ENCODE data around the gene PACSIN1.

Gene PACSIN1

DNA sequence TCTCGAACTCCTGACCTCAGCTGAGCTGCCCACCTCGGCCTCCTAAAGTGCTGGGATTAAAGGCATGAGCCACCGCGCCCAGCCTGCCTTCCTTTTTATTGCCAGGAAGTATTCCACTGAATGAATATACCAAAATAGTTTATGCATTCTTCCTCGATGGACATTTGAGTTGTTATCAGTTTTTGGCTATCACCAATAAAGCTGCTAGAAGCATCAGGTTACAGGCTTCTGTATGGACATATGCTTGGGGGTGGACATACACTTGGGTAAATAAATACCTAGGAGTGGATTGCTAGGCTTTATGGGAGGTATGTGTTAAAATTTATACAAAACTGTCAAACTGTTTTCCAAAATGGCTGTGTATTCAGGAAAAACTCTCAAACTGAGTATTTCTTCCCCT, 30.0 kb upstream of the PACSIN1 start:
- POLR2A ChIA-PET = interaction anchor here (0.6 to 2.2 kb wide), 2 partner anchors 10 to 186 kb away, joined by 4 to 11 read pairs; partner anchors contain the start of gene RPS10

DNA sequence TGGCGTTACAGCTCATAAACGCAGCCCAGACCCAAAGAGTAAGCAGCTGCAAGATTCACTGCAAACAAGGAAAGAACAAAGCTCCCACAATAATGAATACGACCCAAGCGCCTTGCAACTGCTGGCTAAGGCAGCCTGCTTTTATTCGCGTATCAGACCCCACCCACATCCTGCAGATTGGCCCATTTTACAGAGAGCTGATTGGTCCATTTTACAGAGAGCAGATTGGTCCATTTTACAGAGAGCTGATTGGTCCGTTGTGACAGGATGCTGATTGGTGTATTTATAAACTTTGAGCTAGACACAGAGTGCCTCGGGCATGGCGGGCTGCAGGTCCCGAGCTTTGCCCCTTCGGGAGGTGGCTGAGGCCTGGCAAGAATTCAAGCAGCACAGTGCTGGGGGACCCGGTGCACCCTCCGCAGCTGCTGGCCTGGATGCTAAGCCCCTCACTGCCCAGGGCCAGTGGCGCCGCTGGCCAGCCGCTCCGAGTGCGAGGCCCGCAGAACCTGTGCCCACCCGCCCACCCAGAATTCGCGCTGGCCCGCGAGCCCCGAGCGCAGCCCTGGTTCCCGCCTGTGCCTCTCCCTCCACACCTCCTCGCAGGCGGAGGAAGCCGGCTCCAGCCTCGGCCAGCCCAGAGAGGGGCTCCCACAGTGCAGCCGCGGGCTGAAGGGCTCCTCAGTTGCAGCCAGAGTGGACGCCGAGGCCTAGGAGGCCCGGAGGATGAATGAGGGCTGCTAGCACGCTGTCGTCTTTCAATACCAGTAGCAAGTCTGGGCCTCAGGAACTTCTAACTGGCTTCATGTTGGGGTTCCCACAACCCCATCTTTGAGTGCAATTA, 28.9 kb upstream of the PACSIN1 start:
- TF ChIP-seq ZNF529 (tag by site-specific recombination; IDR thresholded peaks at IDR 0.05; ENCODE audit: insufficient replicate concordance) (peak; percentile 55), ZNF776 (tag by site-specific recombination; IDR thresholded peaks at IDR 0.05; ENCODE audit: borderline replicate concordance) (no peak)
- H3K9me3 ChIP-seq (ENCODE audit: control insufficient read depth, insufficient read depth, low read depth, low read length) = no peaks in the 10 kb centered on the region
- no peaks in the 10 kb centered on the region for H3K4me1 ChIP-seq (ENCODE audit: control insufficient read depth, insufficient read depth, low read length)
- no peak overlapping the region for H3K4me3 ChIP-seq (ENCODE audit: low read depth, low read length)
- POLR2A ChIA-PET = interaction anchor here (2.2 kb wide), 1 partner anchor 11 kb away, joined by 11 read pairs; the partner anchor contains the start of gene RPS10
- H3K27ac ChIP-seq (ENCODE audit: extremely low read depth, low read depth, low read length) = no peak overlapping the region
- H3K36me3 ChIP-seq (ENCODE audit: control insufficient read depth in 2 of 2, insufficient read depth in 1 of 2, low read length in 2 of 2) = no peaks in the 10 kb centered on the region
- CTCF ChIA-PET = interaction anchor here (0.6 to 1.1 kb wide), 5 partner anchors 22 to 1570 kb away, joined by 3 read pairs; no protein-coding TSS in a partner anchor

More for the DNA sequence above, 30.0 kb upstream of the PACSIN1 start:
- TF ChIP-seq, protein P1, sequence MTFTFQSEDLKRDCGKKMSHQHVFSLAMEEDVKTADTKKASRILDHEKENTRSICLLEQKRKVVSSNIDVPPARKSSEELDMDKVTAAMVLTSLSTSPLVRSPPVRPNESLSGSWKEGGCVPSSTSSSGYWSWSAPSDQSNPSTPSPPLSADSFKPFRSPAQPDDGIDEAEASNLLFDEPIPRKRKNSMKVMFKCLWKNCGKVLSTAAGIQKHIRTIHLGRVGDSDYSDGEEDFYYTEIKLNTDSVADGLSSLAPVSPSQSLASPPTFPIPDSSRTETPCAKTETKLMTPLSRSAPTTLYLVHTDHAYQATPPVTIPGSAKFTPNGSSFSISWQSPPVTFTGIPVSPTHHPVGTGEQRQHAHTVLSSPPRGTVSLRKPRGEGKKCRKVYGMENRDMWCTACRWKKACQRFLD (tag by site-specific recombination; IDR thresholded peaks at IDR 0.05) = no peak
- TF ChIP-seq ZNF629 (tag by site-specific recombination; IDR thresholded peaks at IDR 0.05) = no peak
- Histone ChIP-seq H3K27ac (ENCODE audit: extremely low read depth, low read depth, low read length) (no peak overlapping the region), H3K4me1 (ENCODE audit: control insufficient read depth, insufficient read depth, low read length) (no peaks in the 10 kb centered on the region), H3K9me3 (ENCODE audit: control insufficient read depth, insufficient read depth, low read depth, low read length) (no peaks in the 10 kb centered on the region), H3K4me3 (ENCODE audit: low read depth, low read length) (no peak overlapping the region), H3K36me3 (ENCODE audit: control insufficient read depth in 2 of 2, insufficient read depth in 1 of 2, low read length in 2 of 2) (no peaks in the 10 kb centered on the region)
- CTCF ChIA-PET = interaction anchor here (1.0 to 1.3 kb wide), 2 partner anchors 9 to 272 kb away, joined by 3 read pairs; no protein-coding TSS in a partner anchor

DNA sequence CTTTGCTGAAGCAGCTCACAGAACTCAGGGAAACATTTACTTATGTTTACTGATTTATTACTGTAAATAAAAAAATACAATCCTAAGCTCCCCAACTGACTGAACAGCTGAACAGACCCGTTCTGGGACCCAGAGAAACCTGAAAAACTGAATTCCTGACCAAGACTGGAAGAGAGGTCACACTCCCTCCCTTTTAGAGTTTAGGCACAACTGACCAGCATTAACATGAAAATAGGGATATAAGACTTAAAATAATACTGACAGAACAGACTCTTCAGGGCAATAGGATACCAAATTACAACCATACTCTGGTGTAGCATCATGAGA, 28.3 kb upstream of the PACSIN1 start:
- H3K4me1 ChIP-seq (ENCODE audit: control insufficient read depth, insufficient read depth, low read length) = no peaks in the 10 kb centered on the region
- TF ChIP-seq ZFP41 (tag by site-specific recombination; IDR thresholded peaks at IDR 0.05; ENCODE audit: borderline replicate concordance) = no peak
- no peak for TF ChIP-seq ZNF558 (tag by site-specific recombination; IDR thresholded peaks at IDR 0.05)
- TF ChIP-seq SCRT2 (tag by site-specific recombination; IDR thresholded peaks at IDR 0.05) = no peak
- TF ChIP-seq ZNF707 (tag by site-specific recombination; IDR thresholded peaks at IDR 0.05) = no peak
- TF ChIP-seq ZXDB (tag by site-specific recombination; IDR thresholded peaks at IDR 0.05) = no peak
- no peak for TF ChIP-seq ZNF174 (tag by site-specific recombination; IDR thresholded peaks at IDR 0.05)
- TF ChIP-seq ZNF169 (tag by site-specific recombination; IDR thresholded peaks at IDR 0.05) = no peak
- no peak for TF ChIP-seq AEBP2 (tag by site-specific recombination; IDR thresholded peaks at IDR 0.05; ENCODE audit: borderline replicate concordance)
- TF ChIP-seq KLF1 (tag by site-specific recombination; IDR thresholded peaks at IDR 0.05) = no peak
- no peak for TF ChIP-seq ZNF624 (tag by site-specific recombination; IDR thresholded peaks at IDR 0.05)
- TF ChIP-seq, protein P1 (tag by site-specific recombination; IDR thresholded peaks at IDR 0.05) = no peak
- no peak for TF ChIP-seq ZNF48 (tag by site-specific recombination; IDR thresholded peaks at IDR 0.05)
- no peak for TF ChIP-seq ZNF184 (tag by site-specific recombination; IDR thresholded peaks at IDR 0.05)
- TF ChIP-seq ZNF792 (tag by site-specific recombination; IDR thresholded peaks at IDR 0.05) = no peak
- CTCF ChIA-PET = interaction anchor here (0.7 to 1.1 kb wide), 3 partner anchors 22 to 1570 kb away, joined by 3 read pairs; no protein-coding TSS in a partner anchor
- POLR2A ChIA-PET = interaction anchor here (2.2 kb wide), 1 partner anchor 12 kb away, joined by 11 read pairs; the partner anchor contains the start of gene RPS10
- H3K9me3 ChIP-seq (ENCODE audit: control insufficient read depth, insufficient read depth, low read depth, low read length) = no peaks in the 10 kb centered on the region
- H3K4me3 ChIP-seq (ENCODE audit: low read depth, low read length) = no peak overlapping the region
- H3K36me3 ChIP-seq (ENCODE audit: control insufficient read depth in 2 of 2, insufficient read depth in 1 of 2, low read length in 2 of 2) = no peaks in the 10 kb centered on the region
- no peak overlapping the region for H3K27ac ChIP-seq (ENCODE audit: extremely low read depth, low read depth, low read length)

Measured in HEK293 (cell line).